ENCODE data around the gene CAMTA1. TPM values are rescaled to one million over a fixed set of nuclear protein-coding genes. Genes with fewer than 3 reads are reported as not detected.

CAMTA1 gene
- total RNA-seq, 1 experiment from 2014 or later: 69.5 TPM

GRCh38 chr1:6962478-6962995 lies 177.3 kb downstream of the CAMTA1 start:
- no peaks in the 10 kb centered on the region for H4K20me1 ChIP-seq (ENCODE audit: insufficient read depth)
- H3K27me3 ChIP-seq (ENCODE audit: insufficient read depth, low read length): no peaks in the 10 kb centered on the region
- H3K4me2 ChIP-seq (ENCODE audit: low read length): peak overlapping the region; percentile 64
- TF ChIP-seq POLR2AphosphoS5 (IDR thresholded peaks at IDR 0.05; ENCODE audit: low read depth, low read length) (no peak), TCF7L2 (IDR thresholded peaks at IDR 0.05; ENCODE audit: borderline replicate concordance, extremely low read depth, insufficient read depth, insufficient read length) (peak; percentile 57)
- peaks cover 27 to 40% of the 10 kb centered on the region in 2 experiments for H3K4me1 ChIP-seq (ENCODE audit: control insufficient read depth in 1 of 2, insufficient read depth in 2 of 2, low read length in 2 of 2)
- DNase-seq (ENCODE audit: low read depth, low spot score) (peak; percentile 80), ATAC-seq (peak; percentile 79)
- ChIA-PET CTCF (interaction anchor here (0.6 to 1.6 kb wide), 2 partner anchors 245 to 791 kb away, joined by 3 to 13 read pairs; no protein-coding TSS in a partner anchor), RAD21 (ENCODE audit: low non-redundant PET in 1 of 2, low total read pairs in 2 of 2, uncharacterized antibody in 2 of 2, unreplicated experiment in 2 of 2) (interaction anchor here in 1 of 2 experiments (0.6 kb wide), 1 partner anchor 235 kb away, joined by 3 read pairs; no protein-coding TSS in a partner anchor), POLR2A (interaction anchor here (0.7 to 0.9 kb wide), 2 partner anchors 28 to 155 kb away, joined by 3 to 5 read pairs; no protein-coding TSS in a partner anchor)
- no peaks in the 10 kb centered on the region for H3K9me2 ChIP-seq (ENCODE audit: insufficient read depth)
- no peaks in the 10 kb centered on the region for H3K36me3 ChIP-seq (ENCODE audit: control insufficient read depth in 1 of 2, insufficient read depth in 2 of 2, low read length in 2 of 2)
- no TSS peak for BruUV-seq (replicated peaks)
- H3K27ac ChIP-seq (ENCODE audit: low read depth, low read length): peak overlapping the region; percentile 31; the same call in 1 of the 2 replicates
- no peak overlapping the region for H3K9ac ChIP-seq (ENCODE audit: low read length)
- no peaks in the 10 kb centered on the region for H3K9me3 ChIP-seq (ENCODE audit: control insufficient read depth in 1 of 2, insufficient read depth in 1 of 2, low read depth in 1 of 2, low read length in 2 of 2)
- H3K79me2 ChIP-seq (ENCODE audit: insufficient read depth, low read length): no peaks in the 10 kb centered on the region
- intact Hi-C loops (cut with micrococcal nuclease): no loop called here
- H3K4me3 ChIP-seq (replicated peaks in 1 of 2; ENCODE audit: low read depth in 1 of 2, low read length in 2 of 2): peak overlapping the region; percentile 13 to 18; a peak in 1 of 4 replicates
- H2AFZ ChIP-seq (ENCODE audit: low read depth, low read length, poor library complexity, severe bottlenecking): peak overlapping the region; percentile 54

GRCh38 chr1:6962996-6963911 lies 178.0 kb downstream of the CAMTA1 start:
- Histone ChIP-seq H3K4me2 (ENCODE audit: low read length) (peak overlapping the region; percentile 64), H3K9me3 (ENCODE audit: control insufficient read depth in 1 of 2, insufficient read depth in 1 of 2, low read depth in 1 of 2, low read length in 2 of 2) (no peaks in the 10 kb centered on the region), H3K9me2 (ENCODE audit: insufficient read depth) (no peaks in the 10 kb centered on the region), H3K36me3 (ENCODE audit: control insufficient read depth in 1 of 2, insufficient read depth in 2 of 2, low read length in 2 of 2) (no peaks in the 10 kb centered on the region), H2AFZ (ENCODE audit: low read depth, low read length, poor library complexity, severe bottlenecking) (peak overlapping the region; percentile 54), H3K4me3 (replicated peaks in 1 of 2; ENCODE audit: low read depth in 1 of 2, low read length in 2 of 2) (peak overlapping the region; percentile 21 to 25; a peak in 3 of 4 replicates), H3K79me2 (ENCODE audit: insufficient read depth, low read length) (no peaks in the 10 kb centered on the region), H4K20me1 (ENCODE audit: insufficient read depth) (no peaks in the 10 kb centered on the region), H3K27me3 (ENCODE audit: insufficient read depth, low read length) (no peaks in the 10 kb centered on the region), H3K9ac (ENCODE audit: low read length) (no peak overlapping the region; the same call in 1 of the 2 replicates), H3K4me1 (ENCODE audit: control insufficient read depth in 1 of 2, insufficient read depth in 2 of 2, low read length in 2 of 2) (peaks cover 27 to 40% of the 10 kb centered on the region in 2 experiments), H3K27ac (ENCODE audit: low read depth, low read length) (peak overlapping the region; percentile 39; the same call in 1 of the 2 replicates)
- RAD21 ChIA-PET (ENCODE audit: low non-redundant PET in 1 of 2, low total read pairs in 2 of 2, uncharacterized antibody in 2 of 2, unreplicated experiment in 2 of 2): interaction anchor here in 1 of 2 experiments (0.6 kb wide), 1 partner anchor 236 kb away, joined by 3 read pairs; no protein-coding TSS in a partner anchor
- no TSS peak for BruUV-seq (replicated peaks)
- intact Hi-C loops (cut with micrococcal nuclease): no loop called here
- ATAC-seq (peak; percentile 82), DNase-seq (ENCODE audit: low read depth, low spot score) (peak; percentile 88)
- CTCF ChIA-PET: interaction anchor here (0.6 to 1.6 kb wide), 3 partner anchors 75 to 790 kb away, joined by 3 to 13 read pairs (median 3); no protein-coding TSS in a partner anchor
- TF ChIP-seq YY1 (IDR thresholded peaks at IDR 0.05; ENCODE audit: extremely low read depth, insufficient replicate concordance, low read depth, low read length) (peak; percentile 5), TCF7L2 (IDR thresholded peaks at IDR 0.05; ENCODE audit: borderline replicate concordance, extremely low read depth, insufficient read depth, insufficient read length) (peak; percentile 46), CBX3 (IDR thresholded peaks at IDR 0.05; ENCODE audit: low read depth) (no peak), JUND (IDR thresholded peaks at IDR 0.05) (no peak), SP1 (IDR thresholded peaks at IDR 0.05; ENCODE audit: low read depth) (peak; percentile 23; the same call in 1 of the 2 replicates)
- POLR2A ChIA-PET: interaction anchor here (0.7 to 0.9 kb wide), 2 partner anchors 27 to 154 kb away, joined by 3 to 5 read pairs; no protein-coding TSS in a partner anchor

Measured in HCT116 (cell line).